NCI-H1417 treated with DMSO at 0.1 percent for 48 hours (cell line): Measurements from ENCODE around the gene TELO2.

Source experiments
- DNase-seq: peaks from one replicate; lab custom pipeline; 2025; lab: John Stamatoyannopoulos, UW

Gene TELO2

DNA sequence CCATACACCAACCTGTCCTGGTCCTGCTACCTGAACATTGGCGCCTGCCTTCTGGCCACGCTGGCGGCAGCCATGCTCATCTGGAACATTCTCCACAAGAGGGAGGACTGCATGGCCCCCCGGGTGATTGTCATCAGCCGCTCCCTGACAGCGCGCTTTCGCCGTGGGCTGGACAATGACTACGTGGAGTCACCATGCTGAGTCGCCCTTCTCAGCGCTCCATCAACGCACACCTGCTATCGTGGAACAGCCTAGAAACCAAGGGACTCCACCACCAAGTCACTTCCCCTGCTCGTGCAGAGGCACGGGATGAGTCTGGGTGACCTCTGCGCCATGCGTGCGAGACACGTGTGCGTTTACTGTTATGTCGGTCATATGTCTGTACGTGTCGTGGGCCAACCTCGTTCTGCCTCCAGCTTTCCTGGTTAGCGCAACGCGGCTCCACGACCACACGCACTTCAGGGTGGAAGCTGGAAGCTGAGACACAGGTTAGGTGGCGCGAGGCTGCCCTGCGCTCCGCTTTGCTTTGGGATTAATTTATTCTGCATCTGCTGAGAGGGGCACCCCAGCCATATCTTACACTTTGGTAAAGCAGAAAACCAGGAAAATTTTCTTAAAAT lies 61.8 kb downstream of the TELO2 start:
- DNase-seq, result no peak

DNA sequence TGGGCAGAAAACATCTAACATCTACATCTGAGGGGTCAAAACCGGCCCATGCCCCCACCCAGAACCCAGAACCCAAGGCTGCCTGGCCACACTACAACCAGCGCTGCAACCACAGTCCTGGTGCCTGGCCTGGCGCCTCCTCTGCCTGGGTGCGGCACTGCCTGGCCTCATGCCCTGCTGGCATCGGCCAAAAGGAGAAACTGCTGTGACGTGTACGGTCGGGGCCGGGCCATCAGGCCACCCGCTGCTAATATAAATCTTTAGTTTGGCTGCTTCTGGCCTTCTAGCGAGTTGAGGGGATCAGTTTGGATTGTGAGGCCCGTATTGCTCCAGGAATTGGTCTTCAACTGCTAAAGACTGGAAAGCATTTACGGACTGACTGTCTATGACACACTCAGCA lies 63.1 kb downstream of the TELO2 start:
- no peak for DNase-seq

DNA sequence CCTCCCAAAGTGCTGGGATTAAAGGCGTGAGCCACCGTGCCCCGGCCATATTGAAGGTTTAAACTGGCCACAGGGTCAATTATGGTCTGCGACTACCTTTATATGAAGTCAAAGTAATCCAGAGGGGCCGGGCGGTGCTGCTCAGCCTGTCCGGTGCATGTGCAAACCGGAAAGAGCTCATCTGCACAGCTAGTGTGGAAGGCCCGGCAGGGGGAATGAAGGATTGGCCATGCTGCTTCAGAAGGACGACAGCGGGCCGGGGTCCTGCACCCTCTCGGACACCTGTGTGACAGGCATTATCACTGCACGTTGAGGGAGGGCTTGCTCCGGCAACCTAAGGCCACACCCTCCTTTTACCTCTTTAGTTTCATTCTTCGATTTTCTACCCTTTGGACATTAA lies 63.9 kb downstream of the TELO2 start:
- DNase-seq, result no peak

DNA sequence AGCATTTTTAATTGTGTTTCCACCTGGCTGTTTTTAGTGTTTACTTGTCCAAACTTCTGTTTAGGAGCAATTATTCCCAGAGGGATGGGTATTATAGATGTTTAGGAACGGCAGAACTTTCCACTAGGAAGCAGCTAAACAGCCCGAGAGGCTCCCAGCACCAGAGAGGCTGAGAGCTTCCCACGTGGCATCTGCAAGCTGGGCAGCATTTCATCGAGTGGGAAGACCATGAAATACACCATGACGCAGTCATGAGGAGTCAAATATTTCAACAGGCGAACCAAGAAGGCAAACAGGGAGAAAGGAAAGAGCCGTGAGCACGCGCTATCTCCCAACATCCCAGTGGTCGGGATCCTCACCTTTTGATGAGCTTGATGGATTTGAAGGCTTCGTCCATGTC lies 64.4 kb downstream of the TELO2 start:
- no peak for DNase-seq

DNA sequence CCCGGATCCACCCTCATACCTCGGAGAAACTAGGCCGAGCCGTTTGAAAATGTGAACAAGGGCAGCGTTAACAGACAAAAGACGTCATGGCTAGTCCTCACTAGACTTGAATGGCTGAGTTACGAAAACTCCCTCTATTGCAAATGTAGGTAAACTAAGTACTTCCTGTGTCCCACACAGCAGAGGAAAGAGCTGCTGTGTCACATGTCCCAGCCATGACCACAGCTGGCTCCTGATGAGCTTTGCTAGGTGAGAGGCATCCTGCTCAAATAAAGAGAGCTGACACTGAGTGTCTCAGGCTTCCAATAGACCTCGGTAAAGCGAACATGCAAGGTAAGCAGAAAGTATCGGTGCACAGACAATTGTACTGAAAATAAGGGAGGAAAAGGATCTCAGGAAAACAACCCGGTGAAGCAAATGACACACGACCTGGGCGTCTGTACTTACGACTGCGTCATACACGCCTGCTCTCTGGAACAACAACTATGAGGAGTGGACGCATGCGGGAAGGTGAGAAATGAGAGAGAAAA lies 66.4 kb downstream of the TELO2 start:
- no peak for DNase-seq
